ENCODE data around the gene JAK2.
"Not testable (repeated sequence)": the region's sequence is repeated elsewhere in the genome, so short reads cannot be mapped to it uniquely, and the experiment has no call there.

Gene JAK2

GRCh38 chr9:5025416-5025815 lies 40.3 kb downstream of the JAK2 start:
- no peak overlapping the region for H3K4me3 ChIP-seq (replicated peaks; ENCODE audit: low read depth, low read length)
- H3K27me3 ChIP-seq (replicated peaks; ENCODE audit: control insufficient read depth, insufficient read depth, low read length) = no peaks in the 10 kb centered on the region
- TF ChIP-seq CTCF (IDR thresholded peaks at IDR 0.05; ENCODE audit: insufficient read depth, low read length, poor library complexity, severe bottlenecking) = no peak
- DNase-seq (ENCODE audit: extremely low read depth, insufficient read length) = no peak
- peaks cover 5% of the 10 kb centered on the region for H3K36me3 ChIP-seq (ENCODE audit: control insufficient read depth, insufficient read depth, low read length)

GRCh38 chr9:5031941-5032340 lies 46.9 kb downstream of the JAK2 start:
- not testable (repeated sequence) for DNase-seq (ENCODE audit: extremely low read depth, insufficient read length)

GRCh38 chr9:5040730-5041389 lies 55.8 kb downstream of the JAK2 start:
- no peaks in the 10 kb centered on the region for H3K27me3 ChIP-seq (replicated peaks; ENCODE audit: control insufficient read depth, insufficient read depth, low read length)
- H3K36me3 ChIP-seq (ENCODE audit: control insufficient read depth, insufficient read depth, low read length) = peaks cover 6% of the 10 kb centered on the region
- DNase-seq (ENCODE audit: extremely low read depth, insufficient read length) = peak; percentile 9
- TF ChIP-seq CTCF (IDR thresholded peaks at IDR 0.05; ENCODE audit: insufficient read depth, low read length, poor library complexity, severe bottlenecking) = no peak
- no peak overlapping the region for H3K4me3 ChIP-seq (replicated peaks; ENCODE audit: low read depth, low read length)

More at GRCh38 chr9:5031941-5032340, 46.9 kb downstream of the JAK2 start:
- not testable (repeated sequence) for H3K36me3 ChIP-seq (ENCODE audit: control insufficient read depth, insufficient read depth, low read length); H3K4me3 ChIP-seq (replicated peaks; ENCODE audit: low read depth, low read length); H3K27me3 ChIP-seq (replicated peaks; ENCODE audit: control insufficient read depth, insufficient read depth, low read length)

- no peak overlapping the region for H3K4me3 ChIP-seq (replicated peaks; ENCODE audit: low read depth, low read length)
- peaks cover 6% of the 10 kb centered on the region for H3K36me3 ChIP-seq (ENCODE audit: control insufficient read depth, insufficient read depth, low read length)
- peak; percentile 6 for DNase-seq (ENCODE audit: extremely low read depth, insufficient read length)
- no peak for TF ChIP-seq CTCF (IDR thresholded peaks at IDR 0.05; ENCODE audit: insufficient read depth, low read length, poor library complexity, severe bottlenecking)
- H3K27me3 ChIP-seq (replicated peaks; ENCODE audit: control insufficient read depth, insufficient read depth, low read length) = no peaks in the 10 kb centered on the region
Measured at GRCh38 chr9:5041390-5042115, 56.5 kb downstream of the JAK2 start.

GRCh38 chr9:5042661-5043178 lies 57.6 kb downstream of the JAK2 start:
- Histone ChIP-seq H3K27me3 (replicated peaks; ENCODE audit: control insufficient read depth, insufficient read depth, low read length) (no peaks in the 10 kb centered on the region), H3K36me3 (ENCODE audit: control insufficient read depth, insufficient read depth, low read length) (peaks cover 6% of the 10 kb centered on the region), H3K4me3 (replicated peaks; ENCODE audit: low read depth, low read length) (peak overlapping the region; percentile 58)
- TF ChIP-seq CTCF (IDR thresholded peaks at IDR 0.05; ENCODE audit: insufficient read depth, low read length, poor library complexity, severe bottlenecking) = no peak
- DNase-seq (ENCODE audit: extremely low read depth, insufficient read length) = peak; percentile 12

- H3K36me3 ChIP-seq (ENCODE audit: control insufficient read depth, insufficient read depth, low read length) = peaks cover 6% of the 10 kb centered on the region
- no peak overlapping the region; the same call in 1 of the 2 replicates for H3K4me3 ChIP-seq (replicated peaks; ENCODE audit: low read depth, low read length)
- no peak for TF ChIP-seq CTCF (IDR thresholded peaks at IDR 0.05; ENCODE audit: insufficient read depth, low read length, poor library complexity, severe bottlenecking)
- no peaks in the 10 kb centered on the region for H3K27me3 ChIP-seq (replicated peaks; ENCODE audit: control insufficient read depth, insufficient read depth, low read length)
- DNase-seq (ENCODE audit: extremely low read depth, insufficient read length) = no peak
Measured at GRCh38 chr9:5043381-5043780, 58.3 kb downstream of the JAK2 start.

All from GM06990 (cell line).